Nephron (organoid): ENCODE measurements around the gene MCUB.

ENCODE experiments used
- H3K27ac Mint-ChIP-seq, 3 experiments: 2 replicates each; pipeline ENCODE4 v1.8.0; 2020; ENCODE audit warnings: mixed read lengths in 3 of 3, mild to moderate bottlenecking in 2 of 3, moderate library complexity in 1 of 3
- H3K27me3 Mint-ChIP-seq: 2 replicates; pipeline ENCODE4 v1.8.0; 2021; ENCODE audit warnings: low read depth, mild to moderate bottlenecking, moderate library complexity, mixed read lengths
- H3K36me3 Mint-ChIP-seq: 2 replicates; pipeline ENCODE4 v1.8.0; 2020; ENCODE audit warnings: low read depth, mixed read lengths
- H3K4me1 Mint-ChIP-seq: 2 replicates; pipeline ENCODE4 v1.8.0; 2020; ENCODE audit warnings: mixed read lengths
- H3K4me3 Mint-ChIP-seq, 3 experiments: 2 replicates each; pipeline ENCODE4 v1.8.0; 2020; ENCODE audit warnings: mild to moderate bottlenecking in 3 of 3, mixed read lengths in 3 of 3, moderate library complexity in 2 of 3
- H3K9me3 Mint-ChIP-seq: 2 replicates; pipeline ENCODE4 v1.8.0; 2020; ENCODE audit warnings: mixed read lengths
- CTCF ChIP-seq, 3 experiments: fragments of 200-600 bp; sonication (generic); IDR thresholded peaks; one replicate each; pipeline ENCODE4 v1.5.0; 2021; ENCODE audit warnings: antibody characterized with exemption in 3 of 3; ENCODE audit not compliant: unreplicated experiment in 3 of 3

MCUB gene

GRCh38 chr4:109657854-109658418 is 97.9 kb downstream of the MCUB start:
- H3K4me1 Mint-ChIP-seq, result no peaks in the 10 kb centered on the region
- no peak overlapping the region for H3K27ac Mint-ChIP-seq
- no peaks in the 10 kb centered on the region for H3K27me3 Mint-ChIP-seq
- H3K9me3 Mint-ChIP-seq, result peaks cover 7% of the 10 kb centered on the region
- H3K4me3 Mint-ChIP-seq, result no peak overlapping the region
- H3K36me3 Mint-ChIP-seq, result no peaks in the 10 kb centered on the region
- TF ChIP-seq CTCF (IDR thresholded peaks at IDR 0.05; ENCODE audit: unreplicated experiment in 3 of 3), result no peak

DNA sequence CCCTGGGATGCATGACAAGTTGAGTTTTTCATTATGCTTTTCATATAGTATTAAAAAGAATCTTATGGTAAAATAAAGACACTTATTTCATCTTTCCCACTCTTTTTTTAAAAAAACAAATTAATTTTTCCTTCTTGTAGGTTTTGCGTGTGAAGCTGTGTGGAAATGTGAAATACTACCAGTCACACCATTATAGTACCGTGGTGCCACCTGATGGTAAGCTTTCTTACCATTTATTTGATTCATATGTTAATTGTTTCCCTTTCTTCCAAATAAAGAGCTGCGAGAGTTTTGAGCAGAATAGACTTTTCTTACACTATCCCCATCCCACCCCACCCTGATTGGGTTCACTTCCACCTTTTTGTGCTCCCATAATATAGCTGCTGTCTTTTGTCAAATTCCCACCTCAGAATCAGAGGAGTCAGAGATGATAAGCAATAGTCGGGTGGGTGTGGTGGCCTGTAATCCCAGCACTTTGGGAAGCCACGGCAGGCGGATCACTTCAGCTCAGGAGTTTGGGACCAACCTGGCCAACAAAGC is 98.9 kb downstream of the MCUB start:
- Mint-ChIP-seq H3K9me3 (peaks cover 5% of the 10 kb centered on the region), H3K4me1 (no peaks in the 10 kb centered on the region)
- TF ChIP-seq CTCF (IDR thresholded peaks at IDR 0.05; ENCODE audit: unreplicated experiment in 3 of 3), result peak in 2 of 3 experiments; percentile 12 to 17

GRCh38 chr4:109662116-109662515 is 102.1 kb downstream of the MCUB start:
- Mint-ChIP-seq H3K4me3 (no peak overlapping the region), H3K27me3 (no peaks in the 10 kb centered on the region), H3K36me3 (no peaks in the 10 kb centered on the region), H3K27ac (no peak overlapping the region), H3K4me1 (no peaks in the 10 kb centered on the region), H3K9me3 (no peaks in the 10 kb centered on the region)
- no peak for TF ChIP-seq CTCF (IDR thresholded peaks at IDR 0.05; ENCODE audit: unreplicated experiment in 3 of 3)

More for the DNA sequence above, 98.9 kb downstream of the MCUB start:
- Mint-ChIP-seq H3K4me3 (no peak overlapping the region), H3K36me3 (no peaks in the 10 kb centered on the region), H3K27ac (no peak overlapping the region), H3K27me3 (no peaks in the 10 kb centered on the region)

DNA sequence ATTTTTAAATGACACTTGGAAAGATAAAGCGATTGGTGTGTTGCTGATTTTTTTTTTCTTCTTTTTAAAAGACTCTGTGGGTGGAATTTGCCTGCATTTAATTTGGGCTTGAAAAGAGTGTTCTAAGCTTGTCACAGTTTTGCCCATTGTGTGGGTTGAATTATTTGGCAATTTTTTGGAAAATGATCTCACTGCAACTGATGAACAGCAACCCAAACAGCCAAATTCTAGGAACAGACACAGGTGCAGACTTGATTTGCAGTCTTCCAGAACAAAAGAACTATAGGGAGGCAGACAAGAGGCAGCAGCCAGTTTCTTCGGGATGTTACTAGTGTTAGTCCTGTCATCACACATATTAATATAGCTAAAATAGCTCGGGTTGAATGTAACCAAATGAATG is 102.7 kb downstream of the MCUB start:
- Mint-ChIP-seq H3K27me3 (no peaks in the 10 kb centered on the region), H3K36me3 (no peaks in the 10 kb centered on the region), H3K4me3 (no peak overlapping the region), H3K27ac (no peak overlapping the region), H3K4me1 (no peaks in the 10 kb centered on the region), H3K9me3 (no peaks in the 10 kb centered on the region)
- no peak for TF ChIP-seq CTCF (IDR thresholded peaks at IDR 0.05; ENCODE audit: unreplicated experiment in 3 of 3)

GRCh38 chr4:109665783-109666485 is 105.9 kb downstream of the MCUB start:
- Mint-ChIP-seq H3K27me3 (no peaks in the 10 kb centered on the region), H3K9me3 (no peaks in the 10 kb centered on the region), H3K4me1 (no peaks in the 10 kb centered on the region), H3K36me3 (no peaks in the 10 kb centered on the region), H3K4me3 (no peak overlapping the region), H3K27ac (no peak overlapping the region)
- no peak for TF ChIP-seq CTCF (IDR thresholded peaks at IDR 0.05; ENCODE audit: unreplicated experiment in 3 of 3)

DNA sequence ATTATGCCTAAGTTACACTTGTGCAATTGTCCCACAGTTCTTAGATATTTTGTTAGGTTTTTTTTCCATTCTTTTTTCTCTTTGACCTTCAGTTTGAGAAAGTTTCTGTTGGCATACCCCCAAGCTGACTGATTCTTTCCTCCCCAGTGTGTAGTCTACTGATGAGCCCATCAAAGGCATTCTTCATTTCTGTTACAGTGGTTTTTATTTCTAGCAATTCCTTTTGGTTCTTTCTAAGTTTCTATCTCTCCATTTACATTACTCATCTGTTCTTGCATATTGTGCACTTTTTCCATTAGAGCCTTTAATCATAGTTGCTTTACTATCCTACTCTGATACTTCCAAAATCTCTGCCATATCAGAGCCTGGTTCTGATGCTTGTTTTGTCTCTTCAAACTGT is 111.3 kb downstream of the MCUB start:
- no peak for TF ChIP-seq CTCF (IDR thresholded peaks at IDR 0.05; ENCODE audit: unreplicated experiment in 3 of 3)
- Mint-ChIP-seq H3K4me1 (no peaks in the 10 kb centered on the region), H3K9me3 (peaks cover 15% of the 10 kb centered on the region), H3K27me3 (no peaks in the 10 kb centered on the region), H3K4me3 (no peak overlapping the region), H3K36me3 (peaks cover 18% of the 10 kb centered on the region), H3K27ac (no peak overlapping the region)
